CD4-positive, alpha-beta T cell (primary cell): Measurements from ENCODE around the gene PITPNC1. TPM values are rescaled to one million over a fixed set of nuclear protein-coding genes. Genes with fewer than 3 reads are reported as not detected.

Source experiments
- ATAC-seq: fragments of 200-7000 bp; cut with Tn5 transposase; one replicate; pipeline ENCODE4 v1.10.0; 2022; ENCODE audit warnings: mild to moderate bottlenecking; ENCODE audit not compliant: poor library complexity
- CTCF ChIA-PET: fragments of 350-600 bp; sonication (Branson Sonifier 250); formaldehyde crosslinking; loops from one replicate; lab custom pipeline; 2021; ENCODE audit warnings: antibody characterized with exemption, inconsistent platforms; lab: Charles Lee
- POLR2A ChIA-PET: fragments of 350-600 bp; sonication (Branson Sonifier 250); formaldehyde crosslinking; loops from one replicate; lab custom pipeline; 2021; ENCODE audit warnings: antibody characterized with exemption, inconsistent platforms; lab: Charles Lee
- DNase-seq, 14 experiments: peaks; one replicate each; pipeline ENCODE4 v3.0.0-alpha.2; 2013 to 2020; ENCODE audit warnings: mixed read lengths in 2 of 14
- H3K27ac ChIP-seq, 2 donors: one replicate each; pipeline versions ENCODE4 v1.5.1 to v1.7.0; 2013; ENCODE audit warnings: low read length in 2 of 2, low read depth in 1 of 2, mild to moderate bottlenecking in 1 of 2
- H3K27me3 ChIP-seq, 2 experiments: 1 replicate in 1 of 2; 2 replicates in 1 of 2; pipeline versions ENCODE4 v1.6.1 to v1.7.0; 2013; ENCODE audit warnings: low read length in 2 of 2, control low read depth in 1 of 2, mild to moderate bottlenecking in 1 of 2, moderate library complexity in 1 of 2; ENCODE audit not compliant: insufficient read depth in 2 of 2, control insufficient read depth in 1 of 2
- H3K36me3 ChIP-seq: one replicate; pipeline ENCODE4 v1.6.1; 2013; ENCODE audit warnings: low read length, control low read depth; ENCODE audit not compliant: insufficient read depth
- H3K4me1 ChIP-seq: one replicate; pipeline ENCODE4 v1.6.1; 2013; ENCODE audit warnings: low read length, control low read depth; ENCODE audit not compliant: insufficient read depth
- H3K4me3 ChIP-seq: one replicate; pipeline ENCODE4 v1.5.1; 2013; ENCODE audit warnings: mild to moderate bottlenecking, low read length, moderate library complexity
- H3K9me3 ChIP-seq, 2 experiments: 1 replicate in 1 of 2; 2 replicates in 1 of 2; pipeline versions ENCODE4 v1.6.1 to v1.7.0; 2013; ENCODE audit warnings: low read length in 2 of 2, mild to moderate bottlenecking in 2 of 2, control low read depth in 1 of 2, moderate library complexity in 1 of 2; ENCODE audit not compliant: control insufficient read depth in 1 of 2, insufficient read depth in 1 of 2
- H3K27ac Mint-ChIP-seq: one replicate; pipeline ENCODE4 v1.8.0; 2020; ENCODE audit warnings: mixed read lengths
- H3K27me3 Mint-ChIP-seq: one replicate; pipeline ENCODE4 v1.8.0; 2021; ENCODE audit warnings: mixed read lengths
- H3K36me3 Mint-ChIP-seq: one replicate; pipeline ENCODE4 v1.8.0; 2021; ENCODE audit warnings: low read depth, mixed read lengths
- H3K4me1 Mint-ChIP-seq: one replicate; pipeline ENCODE4 v1.8.0; 2021; ENCODE audit warnings: low read depth, mixed read lengths
- H3K4me3 Mint-ChIP-seq: one replicate; pipeline ENCODE4 v1.8.0; 2020; ENCODE audit warnings: mild to moderate bottlenecking, mixed read lengths
- H3K9me3 Mint-ChIP-seq: one replicate; pipeline ENCODE4 v1.8.0; 2020; ENCODE audit warnings: mixed read lengths
- intact Hi-C, 2 experiments: fragments of 100-400 bp; cut with DNase I in 1 of 2; cut with micrococcal nuclease in 1 of 2; formaldehyde crosslinking; loops; one replicate each; pipeline versions ENCODE4 v1.15.1 to v1.9.0; 2023 to 2025; cut with DNase I, micrococcal nuclease
- total RNA-seq, 174 experiments: library from RNA in 2 of 174; stranded (reverse) in 2 of 174; gene quantifications; one replicate each; pipeline ENCODE4 v1.2.3 and lab custom pipeline; 2021 to 2026
- TF ChIP-seq, protein P1 (sequence below): fragments of 200-600 bp; IDR thresholded peaks from one replicate; pipeline ENCODE4 v1.8.0; 2022; ENCODE audit warnings: antibody characterized with exemption, mild to moderate bottlenecking

The PITPNC1 gene
- total RNA-seq, 2 experiments from 2014 or later: 80.2 to 83.4 TPM

DNA sequence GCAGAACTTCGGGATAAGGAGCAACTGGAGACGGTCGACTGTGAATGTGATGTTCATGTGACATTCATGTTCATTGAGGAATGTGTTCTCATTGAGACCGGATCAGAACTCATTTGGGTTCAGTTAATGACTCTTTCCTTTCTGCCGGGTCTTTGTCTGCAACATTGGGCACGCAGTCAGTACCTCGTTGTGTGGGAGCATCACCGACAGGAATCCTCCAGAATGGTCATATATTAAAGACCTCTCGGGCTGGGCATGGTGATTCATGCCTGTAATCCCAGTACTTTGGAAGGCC, 144.6 kb downstream of the PITPNC1 start:
- Histone ChIP-seq H3K4me3 (no peak overlapping the region), H3K36me3 (peaks cover 3% of the 10 kb centered on the region), H3K27ac (no peak overlapping the region), H3K9me3 (no peaks in the 10 kb centered on the region), H3K4me1 (peaks cover 24% of the 10 kb centered on the region), H3K27me3 (no peaks in the 10 kb centered on the region)
- H3K9me3 Mint-ChIP-seq: peaks cover 4% of the 10 kb centered on the region
- CTCF ChIA-PET: interaction anchor here (1.5 kb wide), 1 partner anchor 147 kb away, joined by 3 read pairs; no protein-coding TSS in a partner anchor
- peak overlapping the region; percentile 75 for H3K27ac Mint-ChIP-seq
- intact Hi-C loops: no loop called here
- H3K4me1 Mint-ChIP-seq: peaks cover 74% of the 10 kb centered on the region
- H3K27me3 Mint-ChIP-seq: no peaks in the 10 kb centered on the region
- DNase-seq: no peak
- H3K4me3 Mint-ChIP-seq: no peak overlapping the region
- no peak for ATAC-seq
- peaks cover 5% of the 10 kb centered on the region for H3K36me3 Mint-ChIP-seq
- POLR2A ChIA-PET: interaction anchor here (1.7 kb wide), 1 partner anchor 40 kb away, joined by 3 read pairs; no protein-coding TSS in a partner anchor
- TF ChIP-seq, protein P1, sequence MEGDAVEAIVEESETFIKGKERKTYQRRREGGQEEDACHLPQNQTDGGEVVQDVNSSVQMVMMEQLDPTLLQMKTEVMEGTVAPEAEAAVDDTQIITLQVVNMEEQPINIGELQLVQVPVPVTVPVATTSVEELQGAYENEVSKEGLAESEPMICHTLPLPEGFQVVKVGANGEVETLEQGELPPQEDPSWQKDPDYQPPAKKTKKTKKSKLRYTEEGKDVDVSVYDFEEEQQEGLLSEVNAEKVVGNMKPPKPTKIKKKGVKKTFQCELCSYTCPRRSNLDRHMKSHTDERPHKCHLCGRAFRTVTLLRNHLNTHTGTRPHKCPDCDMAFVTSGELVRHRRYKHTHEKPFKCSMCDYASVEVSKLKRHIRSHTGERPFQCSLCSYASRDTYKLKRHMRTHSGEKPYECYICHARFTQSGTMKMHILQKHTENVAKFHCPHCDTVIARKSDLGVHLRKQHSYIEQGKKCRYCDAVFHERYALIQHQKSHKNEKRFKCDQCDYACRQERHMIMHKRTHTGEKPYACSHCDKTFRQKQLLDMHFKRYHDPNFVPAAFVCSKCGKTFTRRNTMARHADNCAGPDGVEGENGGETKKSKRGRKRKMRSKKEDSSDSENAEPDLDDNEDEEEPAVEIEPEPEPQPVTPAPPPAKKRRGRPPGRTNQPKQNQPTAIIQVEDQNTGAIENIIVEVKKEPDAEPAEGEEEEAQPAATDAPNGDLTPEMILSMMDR: no peak

DNA sequence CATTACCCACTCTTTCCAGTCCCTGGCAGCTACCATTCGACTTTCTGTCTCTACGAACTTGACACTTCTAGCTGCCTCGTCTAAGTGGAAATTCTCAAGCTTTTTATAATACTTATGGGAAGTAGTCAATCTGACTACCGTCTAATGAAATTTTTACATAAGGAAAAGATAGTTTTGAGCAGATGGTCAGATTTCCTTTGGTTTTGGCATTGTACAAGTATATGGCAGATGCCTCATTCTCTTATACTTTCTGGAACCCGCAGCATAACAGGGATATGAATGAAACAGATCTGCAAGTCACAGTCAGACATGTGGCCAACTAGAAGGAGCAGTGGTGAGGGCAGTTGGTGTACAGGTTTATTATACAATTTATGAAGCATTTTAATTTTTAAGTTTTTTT, 146.0 kb downstream of the PITPNC1 start:
- Histone ChIP-seq H3K9me3 (no peaks in the 10 kb centered on the region), H3K36me3 (peaks cover 5% of the 10 kb centered on the region), H3K27me3 (no peaks in the 10 kb centered on the region), H3K27ac (no peak overlapping the region), H3K4me1 (peaks cover 30% of the 10 kb centered on the region), H3K4me3 (no peak overlapping the region)
- no peaks in the 10 kb centered on the region for H3K9me3 Mint-ChIP-seq
- TF ChIP-seq, protein P1: no peak
- no peak overlapping the region for H3K4me3 Mint-ChIP-seq
- no peak for ATAC-seq
- peaks cover 5% of the 10 kb centered on the region for H3K36me3 Mint-ChIP-seq
- ChIA-PET POLR2A (no interaction called here), CTCF (no interaction called here)
- intact Hi-C loops: no loop called here
- peak overlapping the region; percentile 24 for H3K27ac Mint-ChIP-seq
- H3K4me1 Mint-ChIP-seq: peaks cover 65% of the 10 kb centered on the region
- DNase-seq: no peak
- no peaks in the 10 kb centered on the region for H3K27me3 Mint-ChIP-seq

DNA sequence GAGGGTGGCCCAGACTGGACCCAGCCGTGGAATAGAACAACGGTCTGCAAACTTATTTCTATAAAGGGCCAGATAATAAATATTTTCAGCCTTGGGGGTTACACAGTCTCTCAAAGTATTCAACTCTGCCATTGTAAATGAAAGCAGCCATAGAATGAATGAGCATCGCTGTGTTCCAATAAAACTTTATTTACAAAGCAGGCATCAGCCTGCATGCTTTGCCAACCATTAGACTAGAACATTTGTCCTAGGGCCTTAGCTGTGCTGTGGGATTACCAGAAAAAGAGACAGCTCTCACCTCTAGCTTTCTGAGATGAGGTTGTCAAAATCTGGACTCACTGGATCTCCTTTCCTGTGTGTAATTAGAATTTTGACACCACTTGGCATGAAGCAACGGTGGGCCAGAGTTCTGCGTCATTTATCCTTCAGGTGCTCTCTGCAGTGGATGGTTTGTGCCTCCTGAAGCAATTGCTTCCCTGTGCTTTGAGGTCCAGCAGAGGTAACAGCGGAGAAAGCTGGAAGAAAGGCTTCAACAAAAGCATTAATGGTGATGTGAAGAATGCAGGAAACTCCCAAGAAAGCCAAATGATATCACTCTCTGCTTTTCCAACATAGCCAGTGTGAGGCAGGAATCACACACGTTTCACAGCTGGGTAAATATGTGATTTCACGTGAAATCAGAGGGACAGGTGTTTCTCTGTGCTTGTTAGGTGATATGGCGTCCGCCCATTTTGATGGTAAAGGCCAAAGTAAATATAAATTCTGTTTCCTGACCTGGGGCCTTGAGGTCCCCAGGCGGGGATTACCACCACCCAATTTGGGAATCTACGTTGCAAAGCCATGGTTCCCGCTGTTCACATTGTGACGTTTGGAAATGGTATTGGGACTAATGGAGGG, 148.4 kb downstream of the PITPNC1 start:
- H3K36me3 ChIP-seq: peaks cover 7% of the 10 kb centered on the region
- no peaks in the 10 kb centered on the region for H3K9me3 ChIP-seq
- intact Hi-C loops: no loop called here
- H3K4me1 ChIP-seq: peaks cover 12% of the 10 kb centered on the region
- Mint-ChIP-seq H3K9me3 (no peaks in the 10 kb centered on the region), H3K27me3 (no peaks in the 10 kb centered on the region), H3K36me3 (peaks cover 14% of the 10 kb centered on the region), H3K4me3 (no peak overlapping the region), H3K4me1 (peaks cover 52% of the 10 kb centered on the region), H3K27ac (peak overlapping the region; percentile 2)
- ATAC-seq (no peak), DNase-seq (no peak)
- no peak overlapping the region for H3K27ac ChIP-seq
- POLR2A ChIA-PET: no interaction called here
- CTCF ChIA-PET: no interaction called here
- no peak overlapping the region for H3K4me3 ChIP-seq
- no peaks in the 10 kb centered on the region for H3K27me3 ChIP-seq
- TF ChIP-seq, protein P1: no peak
